ENCODE data around the gene TMEM239.

Gene TMEM239

GRCh38 chr20:2851086-2851485, 34.9 kb downstream of the TMEM239 start:
- no peak for DNase-seq (ENCODE audit: low read depth)

DNA sequence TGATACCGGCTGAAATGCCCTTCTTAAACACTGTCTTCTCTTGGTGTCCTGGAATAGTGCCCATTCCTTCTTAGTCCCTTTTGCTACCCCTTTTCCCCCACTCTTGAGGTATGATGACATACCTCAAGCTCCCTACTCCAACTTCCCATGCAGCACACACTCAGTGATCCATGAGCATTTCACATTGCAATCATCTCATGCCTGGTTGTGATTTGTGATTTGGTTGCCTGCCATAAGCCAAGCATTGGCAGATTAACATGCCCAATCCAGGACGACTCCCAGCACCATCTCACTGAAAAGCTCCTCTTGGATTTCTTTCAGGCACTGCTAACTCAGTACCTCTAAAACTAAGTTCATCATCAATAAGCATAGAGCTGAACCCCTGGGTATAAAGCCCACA, 42.4 kb downstream of the TMEM239 start:
- no peak for DNase-seq (ENCODE audit: low read depth)

GRCh38 chr20:2859330-2860121, 43.4 kb downstream of the TMEM239 start:
- peak; percentile 64 for DNase-seq (ENCODE audit: low read depth)

DNA sequence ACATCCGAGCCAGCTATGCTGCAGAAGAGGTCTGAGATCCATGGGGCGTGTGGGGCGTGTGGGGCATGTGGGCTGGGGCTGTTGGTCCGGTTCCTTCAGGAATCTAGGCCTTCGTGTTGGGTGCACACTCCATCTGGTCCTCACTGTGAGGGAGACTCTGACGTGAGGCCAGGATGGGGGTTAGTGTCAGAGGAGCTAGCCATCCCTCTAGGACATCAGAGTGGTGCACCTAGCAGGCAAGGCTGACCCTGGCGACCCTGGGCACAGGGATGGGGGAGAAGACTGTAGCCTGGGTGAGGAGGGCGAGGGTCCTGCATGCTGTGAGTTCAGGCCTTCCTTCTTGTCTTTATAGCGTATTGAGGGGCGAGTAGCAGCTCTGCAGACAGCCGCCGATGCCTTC, 48.5 kb downstream of the TMEM239 start:
- no peak for DNase-seq (ENCODE audit: low read depth)

DNA sequence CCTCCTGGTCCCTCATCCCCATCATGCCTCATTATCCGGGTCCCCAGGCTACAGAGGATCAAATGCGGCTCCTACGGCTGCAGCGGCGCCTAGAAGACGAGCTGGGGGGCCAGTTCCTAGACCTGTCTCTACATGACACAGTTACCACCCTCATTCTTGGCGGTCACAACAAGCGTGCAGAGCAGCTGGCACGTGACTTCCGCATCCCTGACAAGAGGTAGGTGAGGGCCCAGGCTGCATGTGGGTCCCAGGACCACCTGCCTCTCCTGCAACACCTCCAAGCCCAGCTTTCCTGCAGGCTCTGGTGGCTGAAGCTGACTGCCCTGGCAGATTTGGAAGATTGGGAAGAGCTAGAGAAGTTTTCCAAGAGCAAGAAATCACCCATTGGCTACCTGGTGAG, 48.9 kb downstream of the TMEM239 start:
- DNase-seq (ENCODE audit: low read depth), result no peak

DNA sequence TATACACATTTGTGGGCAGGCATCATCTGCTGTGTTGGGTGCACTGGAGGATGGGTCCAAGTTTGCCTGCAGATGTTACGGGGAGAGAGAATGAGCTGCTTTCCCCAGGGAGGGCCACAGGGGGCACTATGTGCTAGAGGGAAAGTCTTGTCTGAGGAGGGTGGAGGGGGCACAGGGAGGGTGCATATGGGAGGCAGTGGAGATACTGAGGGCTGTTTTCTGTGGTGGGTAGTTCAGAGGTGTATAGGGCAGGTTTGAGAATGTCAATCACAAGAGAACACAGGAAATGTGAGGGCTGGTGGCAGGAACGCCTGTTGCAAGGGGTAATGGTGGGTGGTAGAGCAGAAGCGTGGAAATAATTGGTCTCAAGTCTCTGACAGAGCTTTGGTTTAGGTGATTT, 49.5 kb downstream of the TMEM239 start:
- DNase-seq (ENCODE audit: low read depth), result no peak

DNA sequence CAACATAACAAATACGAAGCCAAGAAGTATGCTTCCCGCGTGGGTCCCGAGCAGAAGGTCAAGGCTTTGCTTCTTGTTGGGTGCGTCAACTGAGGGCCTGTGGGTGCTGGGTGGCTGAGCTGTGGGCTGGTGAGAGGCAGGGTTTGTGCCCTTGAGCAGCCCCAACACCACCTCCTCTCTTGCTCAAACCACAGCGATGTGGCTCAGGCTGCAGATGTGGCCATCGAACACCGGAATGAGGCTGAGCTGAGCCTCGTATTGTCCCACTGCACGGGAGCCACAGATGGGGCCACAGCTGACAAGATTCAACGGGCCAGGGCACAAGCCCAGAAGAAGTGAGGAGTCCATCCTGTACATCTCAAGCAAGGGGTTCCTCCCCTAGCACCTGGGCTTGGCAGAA, 50.1 kb downstream of the TMEM239 start:
- no peak for DNase-seq (ENCODE audit: low read depth)

DNA sequence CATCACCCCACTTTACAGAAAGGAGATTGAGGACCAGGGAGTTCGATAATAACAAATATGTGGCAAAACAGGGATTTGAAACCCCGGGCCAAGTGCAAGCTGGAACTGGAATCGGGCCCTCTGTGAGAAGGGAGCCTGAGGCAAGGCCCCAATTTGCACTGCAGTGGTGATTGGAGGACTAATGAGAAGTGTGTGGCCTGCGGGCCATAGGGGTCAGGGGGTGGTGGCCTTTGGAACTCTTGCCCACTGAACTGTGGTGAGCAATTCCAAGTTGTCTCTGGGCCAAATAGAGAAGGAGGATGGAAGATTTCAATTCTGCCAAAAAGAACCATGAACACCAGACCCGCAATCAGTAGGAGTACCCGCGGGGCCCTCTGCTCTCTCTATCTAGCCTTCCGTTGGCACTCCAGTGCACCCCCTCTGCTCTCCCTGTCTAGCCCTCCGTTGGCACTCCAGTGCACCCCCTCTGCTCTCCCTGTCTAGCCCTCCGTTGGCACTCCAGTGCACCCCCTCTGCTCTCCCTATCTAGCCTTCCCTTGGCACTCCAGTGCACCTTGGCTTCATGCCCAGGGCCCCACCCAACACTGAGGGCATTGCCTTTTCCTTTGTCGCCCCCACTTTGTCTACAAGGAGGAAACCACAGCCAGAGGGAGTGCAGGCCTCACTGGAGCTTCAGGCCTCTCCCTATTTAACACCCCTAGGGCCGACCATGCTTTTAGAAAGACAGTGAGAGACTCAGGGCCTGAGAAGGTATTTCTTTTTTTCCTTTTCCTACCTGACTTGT, 51.1 kb downstream of the TMEM239 start:
- DNase-seq (ENCODE audit: low read depth), result no peak

Measured in stromal cell of bone marrow (primary cell).